Prostate gland (tissue), 2 donors: ENCODE measurements around the gene ISOC2.

Experiments used
- POLR2AphosphoS5 ChIP-seq: sonication (generic); formaldehyde crosslinking; IDR thresholded peaks from one replicate; pipeline ENCODE4 v1.6.1; 2017; ENCODE audit warnings: antibody characterized with exemption
- TF ChIP-seq, protein P1 (sequence below), 4 experiments: fragments of 200-600 bp in 2 of 4; fragments of 450-650 bp in 2 of 4; sonication (generic) in 2 of 4; IDR thresholded peaks; 1 replicate in 3 of 4; 2 replicates in 1 of 4; pipeline ENCODE4 v1.5.1; 2016 to 2019; ENCODE audit warnings: antibody characterized with exemption in 4 of 4, mild to moderate bottlenecking in 2 of 4, moderate library complexity in 2 of 4

- TF ChIP-seq, protein P1, sequence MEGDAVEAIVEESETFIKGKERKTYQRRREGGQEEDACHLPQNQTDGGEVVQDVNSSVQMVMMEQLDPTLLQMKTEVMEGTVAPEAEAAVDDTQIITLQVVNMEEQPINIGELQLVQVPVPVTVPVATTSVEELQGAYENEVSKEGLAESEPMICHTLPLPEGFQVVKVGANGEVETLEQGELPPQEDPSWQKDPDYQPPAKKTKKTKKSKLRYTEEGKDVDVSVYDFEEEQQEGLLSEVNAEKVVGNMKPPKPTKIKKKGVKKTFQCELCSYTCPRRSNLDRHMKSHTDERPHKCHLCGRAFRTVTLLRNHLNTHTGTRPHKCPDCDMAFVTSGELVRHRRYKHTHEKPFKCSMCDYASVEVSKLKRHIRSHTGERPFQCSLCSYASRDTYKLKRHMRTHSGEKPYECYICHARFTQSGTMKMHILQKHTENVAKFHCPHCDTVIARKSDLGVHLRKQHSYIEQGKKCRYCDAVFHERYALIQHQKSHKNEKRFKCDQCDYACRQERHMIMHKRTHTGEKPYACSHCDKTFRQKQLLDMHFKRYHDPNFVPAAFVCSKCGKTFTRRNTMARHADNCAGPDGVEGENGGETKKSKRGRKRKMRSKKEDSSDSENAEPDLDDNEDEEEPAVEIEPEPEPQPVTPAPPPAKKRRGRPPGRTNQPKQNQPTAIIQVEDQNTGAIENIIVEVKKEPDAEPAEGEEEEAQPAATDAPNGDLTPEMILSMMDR (IDR thresholded peaks at IDR 0.05) = no peak
- TF ChIP-seq POLR2AphosphoS5 = no peak
Measured at GRCh38 chr19:55424518-55424917, 36.9 kb downstream of the ISOC2 start.
